ENCODE results near the gene FGF12. TPM values are rescaled to one million over a fixed set of nuclear protein-coding genes. Genes with fewer than 3 reads are reported as not detected.
A peak's percentile ranks its signal among the peaks of the same experiment; 100 is the strongest.

FGF12 gene
- total RNA-seq, 1 donor from 2014 or later, result 9.8 TPM

DNA sequence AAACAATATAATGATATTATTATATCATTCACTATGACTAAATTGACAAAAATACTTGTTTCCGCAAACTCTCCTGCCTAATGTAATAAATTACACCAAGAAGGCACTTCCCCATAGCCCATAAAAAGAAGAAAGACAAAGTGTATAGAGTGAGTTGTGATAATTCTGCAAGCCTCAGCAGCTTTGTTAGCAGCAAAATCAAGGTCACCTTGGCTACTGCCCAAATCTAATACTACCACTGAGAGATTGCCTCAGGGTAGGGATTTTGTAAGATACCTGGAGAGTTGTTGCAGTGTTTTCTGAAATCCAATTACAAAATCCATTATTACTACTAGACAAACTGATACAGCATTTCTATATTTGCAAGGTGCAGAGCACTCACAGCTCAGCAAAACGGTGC, 503.5 kb downstream of the FGF12 start:
- Mint-ChIP-seq H3K27ac (no peak overlapping the region), H3K36me3 (no peaks in the 10 kb centered on the region), H3K27me3 (peaks cover 6% of the 10 kb centered on the region), H3K4me1 (ENCODE audit: unreplicated experiment) (no peaks in the 10 kb centered on the region), H3K9me3 (no peaks in the 10 kb centered on the region), H3K4me3 (no peak overlapping the region)
- TF ChIP-seq, protein P1, sequence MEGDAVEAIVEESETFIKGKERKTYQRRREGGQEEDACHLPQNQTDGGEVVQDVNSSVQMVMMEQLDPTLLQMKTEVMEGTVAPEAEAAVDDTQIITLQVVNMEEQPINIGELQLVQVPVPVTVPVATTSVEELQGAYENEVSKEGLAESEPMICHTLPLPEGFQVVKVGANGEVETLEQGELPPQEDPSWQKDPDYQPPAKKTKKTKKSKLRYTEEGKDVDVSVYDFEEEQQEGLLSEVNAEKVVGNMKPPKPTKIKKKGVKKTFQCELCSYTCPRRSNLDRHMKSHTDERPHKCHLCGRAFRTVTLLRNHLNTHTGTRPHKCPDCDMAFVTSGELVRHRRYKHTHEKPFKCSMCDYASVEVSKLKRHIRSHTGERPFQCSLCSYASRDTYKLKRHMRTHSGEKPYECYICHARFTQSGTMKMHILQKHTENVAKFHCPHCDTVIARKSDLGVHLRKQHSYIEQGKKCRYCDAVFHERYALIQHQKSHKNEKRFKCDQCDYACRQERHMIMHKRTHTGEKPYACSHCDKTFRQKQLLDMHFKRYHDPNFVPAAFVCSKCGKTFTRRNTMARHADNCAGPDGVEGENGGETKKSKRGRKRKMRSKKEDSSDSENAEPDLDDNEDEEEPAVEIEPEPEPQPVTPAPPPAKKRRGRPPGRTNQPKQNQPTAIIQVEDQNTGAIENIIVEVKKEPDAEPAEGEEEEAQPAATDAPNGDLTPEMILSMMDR (conservative IDR thresholded peaks at IDR 0.05), result no peak
- DNase-seq (ENCODE audit: extremely low spot score, unreplicated experiment), result no peak

DNA sequence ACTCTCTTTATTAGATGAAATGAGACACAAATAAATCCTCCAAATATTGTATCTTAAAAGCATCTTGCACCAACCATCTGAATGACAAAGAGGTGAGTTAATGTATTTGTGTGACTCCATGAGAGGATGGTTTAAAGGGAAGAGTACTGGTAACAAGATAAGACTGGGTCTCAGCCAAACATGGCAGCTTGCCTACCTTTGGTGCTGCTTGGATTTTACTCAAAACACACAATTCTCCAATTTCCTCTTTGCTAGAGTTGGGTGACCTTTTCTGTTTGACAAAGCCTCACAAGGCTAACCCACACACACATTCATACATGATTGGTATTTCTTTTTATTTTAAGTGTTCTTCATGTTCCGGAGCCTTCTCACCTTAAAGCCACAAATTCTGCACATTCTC, 506.4 kb downstream of the FGF12 start:
- DNase-seq (ENCODE audit: extremely low spot score, unreplicated experiment), result no peak
- TF ChIP-seq, protein P1 (conservative IDR thresholded peaks at IDR 0.05), result no peak
- H3K4me1 Mint-ChIP-seq (ENCODE audit: unreplicated experiment), result no peaks in the 10 kb centered on the region

DNA sequence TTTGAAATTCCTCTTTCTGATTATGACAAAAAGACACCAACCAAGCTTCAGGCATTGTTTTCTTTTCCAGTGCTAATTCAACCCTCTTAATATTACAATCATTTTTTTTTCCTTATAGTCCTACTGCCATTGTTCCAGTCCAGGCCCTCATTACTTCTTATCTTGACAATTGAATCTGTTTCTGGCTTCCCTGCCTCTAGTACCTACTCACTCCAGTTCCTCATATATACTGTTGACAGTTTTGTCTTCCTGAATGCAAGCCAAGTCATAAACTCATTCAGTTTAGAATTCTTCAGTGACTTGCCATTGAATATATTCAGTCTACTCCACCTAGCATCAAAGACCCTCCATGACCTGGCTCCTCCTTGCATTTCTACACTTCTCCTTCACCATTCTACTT, 507.4 kb downstream of the FGF12 start:
- Mint-ChIP-seq H3K9me3 (no peaks in the 10 kb centered on the region), H3K4me1 (ENCODE audit: unreplicated experiment) (no peaks in the 10 kb centered on the region), H3K27ac (no peak overlapping the region), H3K4me3 (no peak overlapping the region), H3K36me3 (no peaks in the 10 kb centered on the region), H3K27me3 (peaks cover 7% of the 10 kb centered on the region)
- DNase-seq (ENCODE audit: extremely low spot score, unreplicated experiment), result no peak
- TF ChIP-seq, protein P1 (conservative IDR thresholded peaks at IDR 0.05), result no peak

More for the DNA sequence above, 506.4 kb downstream of the FGF12 start:
- no peak overlapping the region for H3K27ac Mint-ChIP-seq
- peaks cover 6% of the 10 kb centered on the region for H3K27me3 Mint-ChIP-seq
- no peaks in the 10 kb centered on the region for H3K36me3 Mint-ChIP-seq
- no peak overlapping the region for H3K4me3 Mint-ChIP-seq
- H3K9me3 Mint-ChIP-seq, result no peaks in the 10 kb centered on the region

- TF ChIP-seq, protein P1 (conservative IDR thresholded peaks at IDR 0.05), result no peak
- H3K27me3 Mint-ChIP-seq, result peaks cover 11% of the 10 kb centered on the region
- no peaks in the 10 kb centered on the region for H3K9me3 Mint-ChIP-seq
- no peak overlapping the region for H3K4me3 Mint-ChIP-seq
- no peak for DNase-seq (ENCODE audit: extremely low spot score, unreplicated experiment)
- H3K27ac Mint-ChIP-seq, result no peak overlapping the region
- no peaks in the 10 kb centered on the region for H3K36me3 Mint-ChIP-seq
- H3K4me1 Mint-ChIP-seq (ENCODE audit: unreplicated experiment), result no peaks in the 10 kb centered on the region
These were observed 511.3 kb downstream of the FGF12 start for GRCh38 chr3:192216067-192216466.

GRCh38 chr3:192212979-192213378, 514.4 kb downstream of the FGF12 start:
- H3K27ac Mint-ChIP-seq, result no peak overlapping the region
- no peak for DNase-seq (ENCODE audit: extremely low spot score, unreplicated experiment)
- H3K36me3 Mint-ChIP-seq, result no peaks in the 10 kb centered on the region
- H3K4me3 Mint-ChIP-seq, result no peak overlapping the region
- H3K4me1 Mint-ChIP-seq (ENCODE audit: unreplicated experiment), result no peaks in the 10 kb centered on the region
- TF ChIP-seq, protein P1 (conservative IDR thresholded peaks at IDR 0.05), result no peak
- no peaks in the 10 kb centered on the region for H3K9me3 Mint-ChIP-seq
- H3K27me3 Mint-ChIP-seq, result peaks cover 14% of the 10 kb centered on the region

GRCh38 chr3:192212335-192212734, 515.0 kb downstream of the FGF12 start:
- Mint-ChIP-seq H3K4me3 (no peak overlapping the region), H3K9me3 (no peaks in the 10 kb centered on the region), H3K27me3 (peaks cover 14% of the 10 kb centered on the region), H3K36me3 (no peaks in the 10 kb centered on the region), H3K4me1 (ENCODE audit: unreplicated experiment) (peaks cover 4% of the 10 kb centered on the region), H3K27ac (no peak overlapping the region)
- TF ChIP-seq, protein P1 (conservative IDR thresholded peaks at IDR 0.05), result peak; percentile 49
- DNase-seq (ENCODE audit: extremely low spot score, unreplicated experiment), result no peak

All from type B pancreatic cell (in vitro differentiated cells).